Medulla oblongata (tissue), 1 donor: Measurements from ENCODE around the gene JADE2.
"Not testable (repeated sequence)": the region's sequence is repeated elsewhere in the genome, so short reads cannot be mapped to it uniquely, and the experiment has no call there.

ENCODE experiments used
- DNase-seq: peaks from one replicate; pipeline ENCODE4 v3.0.0-alpha.2; 2015; ENCODE audit errors: extremely low spot score

Gene JADE2

DNA sequence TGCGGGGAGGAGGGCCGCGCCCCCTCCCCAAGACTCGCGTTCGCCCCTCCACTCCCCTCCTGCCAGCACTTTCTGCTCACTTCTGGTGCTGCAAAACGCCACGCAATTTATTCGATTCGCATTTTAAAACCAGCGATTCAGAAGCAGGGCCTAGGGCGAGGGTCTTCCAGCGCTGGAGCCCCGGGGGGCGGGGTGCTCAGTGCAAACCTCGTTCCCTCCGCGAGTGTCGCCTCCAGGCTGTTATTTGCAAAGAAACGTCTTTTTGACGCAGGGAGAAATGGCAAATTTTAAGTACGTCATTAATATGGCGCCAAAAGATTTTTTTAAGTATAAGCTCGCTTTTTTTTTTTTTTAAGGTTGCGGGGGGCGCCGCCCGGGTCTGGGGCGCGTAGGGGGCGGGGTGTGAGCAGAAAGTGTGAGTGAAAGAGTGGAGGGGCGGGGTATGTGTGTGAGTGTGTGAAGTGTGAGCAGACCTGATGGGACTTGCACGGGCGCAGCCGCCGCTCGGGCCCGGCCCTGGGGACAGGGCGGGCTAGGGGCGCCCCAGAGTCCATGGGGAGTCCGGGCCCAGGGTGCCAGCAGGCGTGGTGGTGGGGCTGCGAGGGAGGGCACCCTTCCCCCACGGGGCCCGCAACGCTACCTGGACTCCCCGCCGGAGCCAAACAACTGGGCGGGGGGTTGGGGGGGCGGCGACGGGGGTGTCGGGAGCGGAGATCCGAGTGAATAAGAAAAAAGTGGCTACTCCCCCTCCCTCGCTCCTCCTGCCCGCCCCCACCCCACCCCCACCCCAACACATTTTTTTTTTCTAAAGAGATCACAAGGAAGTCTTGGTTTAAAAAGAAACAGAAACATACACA lies at the start of gene JADE2:
Gene JADE2, plus strand, starts transcription at position 845 of the 857 bp plus-strand sequence. CDS start 10,188 bp downstream, outside the sequence.
- peak; percentile 68 for DNase-seq

- no peak for DNase-seq
Measured at GRCh38 chr5:134477462-134478245, 47.8 kb upstream of the JADE2 start.

DNA sequence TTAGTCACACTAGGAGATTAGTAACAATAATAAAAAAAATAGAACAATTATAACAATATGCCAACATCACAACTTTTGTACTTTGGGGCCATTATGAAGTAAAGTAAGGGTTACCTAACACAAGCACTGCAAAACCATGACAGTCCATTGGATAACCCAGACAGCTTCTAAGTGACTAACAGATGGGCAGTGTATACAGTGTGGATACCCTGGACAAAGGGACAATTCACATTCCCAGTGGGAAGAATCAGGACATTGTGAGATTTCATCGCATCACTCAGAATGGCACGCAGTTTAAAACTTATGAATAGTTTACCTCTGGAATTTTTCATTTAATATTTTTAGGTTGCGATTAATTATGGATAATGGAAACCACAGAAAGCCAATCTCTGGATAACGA lies 45.6 kb upstream of the JADE2 start:
- DNase-seq, result peak; percentile 64

- no peak for DNase-seq
Measured at GRCh38 chr5:134489227-134489944, 36.1 kb upstream of the JADE2 start.

- DNase-seq, result no peak
Measured at GRCh38 chr5:134490255-134490924, 35.1 kb upstream of the JADE2 start.

GRCh38 chr5:134490925-134491271 lies 34.6 kb upstream of the JADE2 start:
- no peak for DNase-seq

DNA sequence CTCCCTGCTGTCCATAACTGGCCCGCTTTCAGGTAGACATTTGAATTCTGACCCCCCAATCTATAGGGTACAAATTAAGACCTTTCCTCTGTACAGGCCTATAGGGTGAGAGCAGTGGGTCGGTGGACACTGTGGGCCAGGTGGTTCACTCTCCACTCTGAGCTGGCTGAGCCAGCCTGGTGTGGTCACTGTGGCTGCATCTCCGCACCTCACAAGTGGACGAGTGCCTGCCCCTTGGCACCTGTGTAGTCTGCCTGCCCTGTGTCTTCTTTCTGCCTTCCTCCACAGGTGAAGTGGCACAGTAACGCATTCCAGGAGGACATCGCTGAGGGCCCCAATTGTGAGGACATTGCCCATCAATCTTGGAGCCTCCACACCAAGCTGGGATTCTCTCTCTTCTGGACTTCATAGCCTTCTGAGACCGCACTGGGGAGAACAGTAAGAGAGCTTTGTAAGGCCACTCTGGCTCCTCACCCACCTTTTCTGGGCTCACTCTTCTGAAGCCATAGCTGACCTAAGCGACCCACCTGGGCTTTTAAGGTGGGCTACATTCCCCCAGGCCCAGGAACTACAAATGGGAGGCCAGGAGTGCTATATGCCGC lies 33.5 kb upstream of the JADE2 start:
- DNase-seq, result no peak

GRCh38 chr5:134492568-134492967 lies 32.9 kb upstream of the JADE2 start:
- DNase-seq, result no peak

- DNase-seq, result no peak
Measured at GRCh38 chr5:134493461-134494055, 31.9 kb upstream of the JADE2 start.

DNA sequence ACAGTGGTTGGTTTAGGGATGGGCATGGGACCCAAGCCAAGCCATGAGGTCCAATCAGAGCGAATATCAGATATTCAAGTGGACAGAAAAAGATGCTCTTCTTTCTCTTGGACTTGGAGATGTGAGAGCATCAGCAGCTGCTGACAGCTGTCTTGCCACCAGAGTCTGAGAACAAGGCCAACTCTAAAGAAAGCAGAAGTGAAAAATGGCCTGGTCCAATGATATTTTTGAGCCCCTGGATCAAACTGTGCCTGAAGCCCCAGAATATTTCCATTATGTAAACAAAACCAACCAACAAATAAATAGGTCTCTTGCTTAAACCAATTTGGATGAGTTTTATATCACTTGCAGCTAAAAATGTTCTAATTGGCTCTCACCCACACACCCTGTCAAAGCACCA lies 30.7 kb upstream of the JADE2 start:
- no peak for DNase-seq

GRCh38 chr5:134499905-134500304 lies 25.6 kb upstream of the JADE2 start:
- DNase-seq, result not testable (repeated sequence)

GRCh38 chr5:134500699-134501430 lies 24.6 kb upstream of the JADE2 start:
- no peak for DNase-seq

DNA sequence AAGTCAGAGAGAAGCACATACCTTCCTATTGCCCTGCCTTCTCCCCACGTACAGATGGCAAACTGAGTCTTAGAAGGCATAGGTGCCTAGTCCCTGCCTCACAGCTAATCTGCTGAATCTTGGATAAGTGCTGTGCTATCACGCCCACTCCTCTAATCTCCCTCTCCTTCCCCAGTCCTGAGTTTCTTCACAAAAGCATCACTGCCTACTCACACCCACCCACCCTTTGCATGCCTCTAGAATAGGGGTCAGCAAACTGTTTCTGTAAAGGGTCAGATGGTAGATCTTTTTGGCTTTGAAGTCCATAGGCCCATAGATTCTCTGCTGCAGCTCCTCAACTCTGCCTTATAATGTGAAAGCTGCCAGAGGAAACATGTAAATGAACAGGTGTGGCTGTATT lies 23.2 kb upstream of the JADE2 start:
- no peak for DNase-seq

- no peak for DNase-seq
Measured at GRCh38 chr5:134503088-134503936, 22.2 kb upstream of the JADE2 start.

GRCh38 chr5:134503937-134504437 lies 21.5 kb upstream of the JADE2 start:
- no peak for DNase-seq

DNA sequence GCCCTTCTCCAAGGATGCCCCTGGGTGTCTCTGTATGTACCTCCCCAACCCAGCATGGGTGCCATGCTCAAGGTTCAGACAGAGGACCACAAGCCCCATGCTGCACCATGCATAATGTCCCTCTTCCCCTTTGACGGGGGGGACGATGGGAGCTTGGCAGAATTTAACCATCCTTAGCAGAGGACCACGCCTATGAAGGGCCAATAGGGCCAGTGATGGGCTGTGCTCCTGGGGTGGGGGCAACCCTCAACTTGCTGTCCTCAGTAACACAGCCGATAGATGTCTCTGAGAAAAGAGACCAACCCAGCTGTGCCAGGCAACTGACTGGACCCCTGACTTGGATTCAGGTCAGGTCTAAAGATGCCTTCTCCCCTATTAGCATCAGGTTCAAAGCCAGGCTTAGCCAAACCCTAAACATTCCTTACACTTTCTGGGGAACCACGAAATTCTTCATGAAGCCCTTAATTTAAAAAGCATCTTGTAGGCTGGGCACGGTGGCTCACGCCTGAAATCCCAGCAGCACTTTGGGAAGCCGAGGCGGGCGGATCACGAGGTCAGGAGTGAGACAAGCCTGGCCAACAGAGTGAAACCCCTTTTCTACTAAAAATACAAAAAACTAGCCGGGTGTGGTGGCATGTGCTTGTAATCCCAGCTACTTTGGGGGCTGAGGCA lies 20.7 kb upstream of the JADE2 start:
- no peak for DNase-seq

DNA sequence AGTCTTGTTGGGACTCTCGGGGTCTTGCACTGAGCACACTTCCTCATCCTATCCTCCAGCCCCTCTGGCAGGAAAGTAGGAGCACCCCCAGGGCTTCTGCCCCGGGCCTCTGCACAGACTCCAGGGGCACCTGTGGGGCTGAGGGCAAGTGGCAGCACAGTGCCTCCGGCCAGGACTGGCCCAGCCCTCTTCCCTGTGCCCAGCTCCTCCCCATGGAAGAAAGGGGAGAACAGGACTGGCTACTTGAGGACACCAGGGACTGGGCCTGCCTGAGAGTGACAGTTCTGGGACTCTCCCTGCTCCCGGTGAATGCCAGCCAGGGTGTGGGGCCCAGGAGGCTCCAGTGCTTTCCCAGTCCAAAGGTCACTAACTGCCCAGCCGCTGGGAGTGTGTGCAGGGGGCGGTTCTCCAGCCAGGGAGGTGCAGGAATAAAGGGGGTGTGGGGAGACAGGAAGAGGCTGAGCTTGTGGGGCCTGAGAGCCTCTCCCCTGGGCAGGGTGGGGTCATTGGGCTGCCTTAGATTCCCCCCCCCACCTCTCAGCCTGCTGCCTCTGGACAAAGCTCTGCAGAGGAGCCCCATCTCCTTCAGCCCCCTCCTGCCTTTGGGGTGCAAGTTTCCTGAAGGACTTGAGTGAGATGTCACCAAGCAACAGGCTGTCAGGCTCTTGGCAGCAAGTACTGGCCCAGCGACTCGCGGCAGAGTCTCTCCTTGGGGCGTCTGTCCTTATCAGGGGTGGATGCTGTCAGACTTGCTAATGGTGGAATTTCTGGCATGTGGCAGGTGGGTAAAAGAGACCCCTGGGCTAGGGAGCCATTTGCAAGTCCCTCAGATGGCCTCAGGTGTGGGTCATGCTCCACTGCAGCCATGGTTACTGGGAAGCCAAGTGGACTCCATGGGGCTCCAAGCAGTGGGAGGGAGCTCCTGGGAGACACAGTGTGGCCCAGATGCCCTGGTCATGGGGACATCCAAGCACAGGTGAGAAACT lies 19.1 kb upstream of the JADE2 start:
- DNase-seq, result no peak
